H1 (cell line): ENCODE data around the gene WNT3A. TPM values are rescaled to one million over a fixed set of nuclear protein-coding genes. Genes with fewer than 3 reads are reported as not detected.

Experiments
- CTCF ChIA-PET: fragments of 300-600 bp; sonication (Branson Sonifier 250); formaldehyde crosslinking; loops from one replicate; lab custom pipeline; 2021; ENCODE audit not compliant: partially characterized antibody; lab: Charles Lee
- POLR2A ChIA-PET: fragments of 300-600 bp; sonication (Branson Sonifier 250); formaldehyde crosslinking; loops from one replicate; lab custom pipeline; 2021; ENCODE audit warnings: inconsistent platforms; ENCODE audit not compliant: partially characterized antibody; lab: Charles Lee
- DNase-seq, 2 experiments: peaks; one replicate each; pipeline versions ENCODE4 v3.0.0 to v3.0.0-alpha.2; 2010 to 2022; ENCODE audit warnings: low spot score in 2 of 2, low read depth in 1 of 2, mixed read lengths in 1 of 2
- FAIRE-seq: peaks from 2 replicates; lab custom pipeline; 2011; peaks lifted over from hg19 to GRCh38; lab: Jason Lieb, UNC
- H2AFZ ChIP-seq: 2 replicates; pipeline ENCODE4 v1.8.1; 2012; ENCODE audit warnings: low read length, inconsistent platforms
- H2AK5ac ChIP-seq: 2 replicates; pipeline ENCODE4 v1.6.1; 2013; ENCODE audit warnings: low read depth, low read length
- H2BK120ac ChIP-seq: replicated peaks from 2 replicates; pipeline ENCODE3; 2013; ENCODE audit warnings: low read depth, low read length, inconsistent platforms
- H2BK12ac ChIP-seq: 2 replicates; pipeline ENCODE4 v1.6.1; 2013; ENCODE audit warnings: low read depth, low read length
- H2BK15ac ChIP-seq: 2 replicates; pipeline ENCODE4 v1.6.1; 2013; ENCODE audit warnings: low read length
- H2BK20ac ChIP-seq: 2 replicates; pipeline ENCODE4 v1.6.1; 2013; ENCODE audit warnings: low read length
- H2BK5ac ChIP-seq: 2 replicates; pipeline ENCODE4 v1.6.1; 2013; ENCODE audit warnings: low read depth, low read length
- H3K14ac ChIP-seq: 2 replicates; pipeline ENCODE4 v1.6.1; 2013; ENCODE audit warnings: inconsistent platforms; ENCODE audit not compliant: insufficient read length
- H3K18ac ChIP-seq: 2 replicates; pipeline ENCODE4 v1.6.1; 2013; ENCODE audit warnings: low read length; ENCODE audit errors: extremely low read depth
- H3K23ac ChIP-seq: 2 replicates; pipeline ENCODE4 v1.6.1; 2013; ENCODE audit warnings: inconsistent platforms; ENCODE audit not compliant: insufficient read length
- H3K23me2 ChIP-seq: 2 replicates; pipeline ENCODE4 v1.6.1; 2013; ENCODE audit warnings: low read depth, low read length
- H3K27ac ChIP-seq: 2 replicates; pipeline ENCODE4 v1.6.1; 2011; ENCODE audit warnings: low read depth, low read length, inconsistent platforms
- H3K27me3 ChIP-seq, 4 experiments: replicated peaks in 1 of 4; 1 replicate in 1 of 4; 2 replicates in 3 of 4; pipeline versions ENCODE4 v1.6.1 to v1.8.1; 2011 to 2013; ENCODE audit warnings: low read length in 3 of 4, mild to moderate bottlenecking in 3 of 4, inconsistent platforms in 2 of 4, mixed read lengths in 2 of 4, moderate library complexity in 1 of 4; ENCODE audit not compliant: control insufficient read depth in 3 of 4, insufficient read depth in 3 of 4; ENCODE audit errors: extremely low read depth in 1 of 4
- H3K36me3 ChIP-seq, 4 experiments: 2 replicates each; pipeline versions ENCODE4 v1.6.1 to v1.8.1; 2011 to 2013; ENCODE audit warnings: mild to moderate bottlenecking in 4 of 4, low read length in 3 of 4, moderate library complexity in 2 of 4, control low read depth in 1 of 4, inconsistent platforms in 1 of 4; ENCODE audit not compliant: insufficient read depth in 4 of 4, control insufficient read depth in 2 of 4
- H3K4ac ChIP-seq: replicated peaks from 2 replicates; pipeline ENCODE3; 2013; ENCODE audit warnings: low read length, low read depth, mixed read lengths, inconsistent platforms; ENCODE audit not compliant: insufficient read length
- H3K4me1 ChIP-seq, 4 experiments: replicated peaks in 1 of 4; 1 replicate in 1 of 4; 2 replicates in 3 of 4; pipeline versions ENCODE4 v1.6.1 to v1.8.1; 2011 to 2013; ENCODE audit warnings: low read length in 3 of 4, inconsistent platforms in 2 of 4, mixed read lengths in 1 of 4; ENCODE audit not compliant: insufficient read depth in 4 of 4, control insufficient read depth in 3 of 4
- H3K4me2 ChIP-seq, 2 experiments: 2 replicates each; pipeline versions ENCODE4 v1.6.1 to v1.8.1; 2011 to 2013; ENCODE audit warnings: low read depth in 2 of 2, low read length in 2 of 2, control low read depth in 1 of 2, inconsistent platforms in 1 of 2, mild to moderate bottlenecking in 1 of 2; ENCODE audit not compliant: insufficient read depth in 1 of 2
- H3K4me3 ChIP-seq, 4 experiments: fragments of 200-600, 300-600 bp in 1 of 4; sonication (generic), shearing (Covaris generic), sonication (Bioruptor Twin) in 1 of 4; 2 replicates each; pipeline versions ENCODE4 v1.5.1 to v1.8.1; 2011 to 2016; ENCODE audit warnings: low read length in 4 of 4, low read depth in 3 of 4, control low read depth in 2 of 4, inconsistent platforms in 2 of 4, mild to moderate bottlenecking in 2 of 4, mixed read lengths in 1 of 4, moderate library complexity in 1 of 4; ENCODE audit not compliant: insufficient read depth in 2 of 4; ENCODE audit errors: extremely low read depth in 1 of 4
- H3K56ac ChIP-seq: replicated peaks from 2 replicates; pipeline ENCODE3; 2013; ENCODE audit warnings: low read depth, mild to moderate bottlenecking, mixed read lengths, low read length, inconsistent platforms; ENCODE audit not compliant: insufficient read length
- H3K79me1 ChIP-seq: 2 replicates; pipeline ENCODE4 v1.6.1; 2013; ENCODE audit warnings: low read depth, low read length, control low read depth
- H3K79me2 ChIP-seq, 2 experiments: 2 replicates each; pipeline versions ENCODE4 v1.6.1 to v1.8.1; 2012 to 2013; ENCODE audit warnings: low read length in 2 of 2, mild to moderate bottlenecking in 2 of 2, inconsistent platforms in 1 of 2; ENCODE audit not compliant: insufficient read depth in 2 of 2, control insufficient read depth in 1 of 2
- H3K9ac ChIP-seq, 4 experiments: replicated peaks in 1 of 4; 1 replicate in 1 of 4; 2 replicates in 3 of 4; pipeline versions ENCODE4 v1.6.1 to v1.8.1; 2011 to 2013; ENCODE audit warnings: low read depth in 3 of 4, low read length in 3 of 4, control low read depth in 2 of 4, mild to moderate bottlenecking in 2 of 4, moderate library complexity in 2 of 4, inconsistent platforms in 1 of 4; ENCODE audit errors: extremely low read depth in 1 of 4
- H3K9me3 ChIP-seq, 2 experiments: 2 replicates each; pipeline versions ENCODE4 v1.6.1 to v1.8.1; 2012 to 2013; ENCODE audit warnings: mild to moderate bottlenecking in 2 of 2, moderate library complexity in 2 of 2, control low read depth in 1 of 2, inconsistent platforms in 1 of 2, low read depth in 1 of 2, low read length in 1 of 2, mixed read lengths in 1 of 2; ENCODE audit not compliant: insufficient read depth in 2 of 2
- H4K20me1 ChIP-seq, 2 experiments: replicated peaks in 1 of 2; 2 replicates each; pipeline versions ENCODE3 to v1.8.1; 2011 to 2013; ENCODE audit warnings: inconsistent platforms in 2 of 2, low read length in 2 of 2, mild to moderate bottlenecking in 1 of 2; ENCODE audit not compliant: insufficient read depth in 2 of 2, control insufficient read depth in 1 of 2
- H4K5ac ChIP-seq: 2 replicates; pipeline ENCODE4 v1.6.1; 2013; ENCODE audit warnings: low read length, low read depth, mixed read lengths, inconsistent platforms; ENCODE audit not compliant: insufficient read length
- H4K8ac ChIP-seq: 2 replicates; pipeline ENCODE4 v1.8.0; 2013; ENCODE audit warnings: mild to moderate bottlenecking, moderate library complexity, low read length, inconsistent platforms; ENCODE audit not compliant: insufficient read depth; ENCODE audit errors: extremely low read depth
- H4K91ac ChIP-seq: replicated peaks from 2 replicates; pipeline ENCODE3; 2013; ENCODE audit warnings: low read length, mixed read lengths, inconsistent platforms; ENCODE audit not compliant: insufficient read length
- ASH2L ChIP-seq: fragments of 200-600, 300-600 bp; sonication (generic); IDR thresholded peaks from one replicate; pipeline ENCODE4 v1.7.1; 2017; ENCODE audit warnings: low read length
- CHD1 ChIP-seq: IDR thresholded peaks from 2 replicates; pipeline ENCODE4 v1.6.1; 2012; ENCODE audit warnings: low read depth, low read length, improper control_type of control experiment
- CREB1 ChIP-seq: IDR thresholded peaks from 2 replicates; pipeline ENCODE4 v1.6.1; 2012; ENCODE audit warnings: inconsistent platforms
- EZH2 ChIP-seq: fragments of 200-600 bp; sonication (generic); IDR thresholded peaks from 2 replicates; pipeline ENCODE4 v1.7.1; 2012; ENCODE audit warnings: low read depth, mild to moderate bottlenecking, moderate library complexity, low read length, inconsistent platforms; ENCODE audit not compliant: severe bottlenecking
- HDAC6 ChIP-seq: IDR thresholded peaks from one replicate; pipeline ENCODE4 v1.7.1; 2012; ENCODE audit warnings: low read depth, mild to moderate bottlenecking, inconsistent platforms, low read length, moderate library complexity
- KDM4A ChIP-seq: IDR thresholded peaks from one replicate; pipeline ENCODE4 v1.7.1; 2012; ENCODE audit warnings: low read depth, mild to moderate bottlenecking, moderate library complexity, low read length, inconsistent platforms; ENCODE audit not compliant: severe bottlenecking
- KDM5A ChIP-seq: fragments of 200-600 bp; IDR thresholded peaks from 2 replicates; pipeline ENCODE4 v1.7.1; 2012; ENCODE audit warnings: mild to moderate bottlenecking, low read length, inconsistent platforms, mixed read lengths
- YY1 ChIP-seq: IDR thresholded peaks from 2 replicates; pipeline ENCODE4 v1.6.1; 2011; ENCODE audit warnings: low read depth, mild to moderate bottlenecking, low read length
- WGBS, 2 experiments: shearing (Covaris generic) in 1 of 2; methylation state at CpG; one replicate each; pipeline versions ENCODE4 v1.1.6 to v1.1.7; 2013 to 2015; ENCODE audit warnings: low lambda C conversion rate in 2 of 2, mixed read lengths in 2 of 2, inconsistent platforms in 1 of 2, low coverage in 1 of 2, missing lambda C conversion rate in 1 of 2; ENCODE audit not compliant: insufficient replicate concordance in 2 of 2, insufficient coverage in 1 of 2, insufficient read length in 1 of 2; ENCODE audit errors: extremely low coverage in 1 of 2, missing lambda C conversion rate in 1 of 2; 5-methylcytosine and 5-hydroxymethylcytosine counted together
- polyA plus RNA-seq, 7 experiments: library from polyadenylated mRNA; depleted of rRNA in 3 of 7; stranded (reverse) in 5 of 7; unstranded in 2 of 7; fragments of >200 nt in 5 of 7; fragments of 200-250 nt in 2 of 7; gene quantifications; 1 replicate in 5 of 7; 2 replicates in 1 of 7; 4 replicates in 1 of 7; pipeline versions ENCODE4 v1.2.1 to v1.2.3, GENCODE V29; 2011 to 2013; ENCODE audit warnings: missing spikeins in 2 of 7, mixed read lengths in 2 of 7
- total RNA-seq: library from RNA; stranded (reverse); fragmentation: NEBNext Ultra II Directional; extraction: Animal tissue kit (Norgen Biotek cat#: 25700); gene quantifications from 2 replicates; pipeline ENCODE4 v1.2.1, GENCODE V29; 2021
- TF ChIP-seq, protein P1 (sequence below): IDR thresholded peaks from 2 replicates; pipeline ENCODE4 v1.6.1; 2012; ENCODE audit warnings: inconsistent platforms

Gene WNT3A
- total and polyA plus RNA-seq, 2 of the 8 experiments (the other 6 are each of a cell fraction or from before 2014, with no cell fraction given): 0.08 to 0.19 TPM

GRCh38 chr1:228058949-228059633 lies 52.3 kb downstream of the WNT3A start:
- Histone ChIP-seq H2BK120ac (no peak overlapping the region), H3K36me3 (no peaks in the 10 kb centered on the region), H3K56ac (no peak overlapping the region), H2AK5ac (no peak overlapping the region), H3K4me2 (peak overlapping the region; percentile 65 to 94), H3K79me2 (no peaks in the 10 kb centered on the region), H4K8ac (no peak overlapping the region; the same call in 1 of the 2 replicates), H3K4me1 (peaks cover 0 to 4% (median 2%) of the 10 kb centered on the region in 4 experiments; a peak in 3 of 7 replicates), H2BK15ac (no peak overlapping the region), H3K27me3 (peaks cover 19 to 73% (median 62%) of the 10 kb centered on the region in 4 experiments), H3K23me2 (peaks cover 2% of the 10 kb centered on the region; the same call in 1 of the 2 replicates), H3K4me3 (peak overlapping the region; percentile 14 to 74 (median 26); a peak in 5 of 8 replicates), H3K9ac (no peak overlapping the region), H2BK20ac (no peak overlapping the region), H4K91ac (no peak overlapping the region), H2BK12ac (no peak overlapping the region), H2BK5ac (no peak overlapping the region), H3K18ac (no peak overlapping the region), H2AFZ (no peak overlapping the region), H4K5ac (no peak overlapping the region), H3K4ac (no peak overlapping the region), H3K14ac (no peak overlapping the region), H3K9me3 (no peaks in the 10 kb centered on the region), H4K20me1 (no peaks in the 10 kb centered on the region), H3K27ac (no peak overlapping the region), H3K79me1 (no peaks in the 10 kb centered on the region), H3K23ac (no peak overlapping the region)
- POLR2A ChIA-PET: interaction anchor here (1.0 to 2.1 kb wide), 5 partner anchors 10 to 398 kb away, joined by 3 to 5 read pairs (median 4); partner anchors contain the start of gene WNT3A
- WGBS, 2 experiments: 36% methylated on average over 33 of the region's 66 CpGs; no CpG with 5 or more reads in 1 of the 2 experiments
- CTCF ChIA-PET: interaction anchor here (0.7 to 14.1 kb wide), 5 partner anchors 14 to 57 kb away, joined by 3 to 197 read pairs (median 3); partner anchors contain the start of gene WNT3A
- FAIRE-seq (no peak), DNase-seq (no peak)
- TF ChIP-seq CREB1 (peak; percentile 57; the same call in 1 of the 2 replicates), HDAC6 (no peak), ASH2L (no peak), EZH2 (peak; percentile 74), KDM5A (no peak), YY1 (no peak), KDM4A (peak; percentile 78), CHD1 (no peak)
- TF ChIP-seq, protein P1, sequence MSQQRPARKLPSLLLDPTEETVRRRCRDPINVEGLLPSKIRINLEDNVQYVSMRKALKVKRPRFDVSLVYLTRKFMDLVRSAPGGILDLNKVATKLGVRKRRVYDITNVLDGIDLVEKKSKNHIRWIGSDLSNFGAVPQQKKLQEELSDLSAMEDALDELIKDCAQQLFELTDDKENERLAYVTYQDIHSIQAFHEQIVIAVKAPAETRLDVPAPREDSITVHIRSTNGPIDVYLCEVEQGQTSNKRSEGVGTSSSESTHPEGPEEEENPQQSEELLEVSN: peak; percentile 54; the same call in 1 of the 2 replicates
